NCI-H128 (cell line): ENCODE data around the gene MRPL51.
A peak's percentile ranks its signal among the peaks of the same experiment; 100 is the strongest.

ENCODE experiments used
- DNase-seq: peaks from one replicate; lab custom pipeline; 2025; ENCODE audit not compliant: unreplicated experiment; lab: John Stamatoyannopoulos, UW

The MRPL51 gene

GRCh38 chr12:6462234-6462995 is 30.6 kb downstream of the MRPL51 start:
- DNase-seq, result no peak

DNA sequence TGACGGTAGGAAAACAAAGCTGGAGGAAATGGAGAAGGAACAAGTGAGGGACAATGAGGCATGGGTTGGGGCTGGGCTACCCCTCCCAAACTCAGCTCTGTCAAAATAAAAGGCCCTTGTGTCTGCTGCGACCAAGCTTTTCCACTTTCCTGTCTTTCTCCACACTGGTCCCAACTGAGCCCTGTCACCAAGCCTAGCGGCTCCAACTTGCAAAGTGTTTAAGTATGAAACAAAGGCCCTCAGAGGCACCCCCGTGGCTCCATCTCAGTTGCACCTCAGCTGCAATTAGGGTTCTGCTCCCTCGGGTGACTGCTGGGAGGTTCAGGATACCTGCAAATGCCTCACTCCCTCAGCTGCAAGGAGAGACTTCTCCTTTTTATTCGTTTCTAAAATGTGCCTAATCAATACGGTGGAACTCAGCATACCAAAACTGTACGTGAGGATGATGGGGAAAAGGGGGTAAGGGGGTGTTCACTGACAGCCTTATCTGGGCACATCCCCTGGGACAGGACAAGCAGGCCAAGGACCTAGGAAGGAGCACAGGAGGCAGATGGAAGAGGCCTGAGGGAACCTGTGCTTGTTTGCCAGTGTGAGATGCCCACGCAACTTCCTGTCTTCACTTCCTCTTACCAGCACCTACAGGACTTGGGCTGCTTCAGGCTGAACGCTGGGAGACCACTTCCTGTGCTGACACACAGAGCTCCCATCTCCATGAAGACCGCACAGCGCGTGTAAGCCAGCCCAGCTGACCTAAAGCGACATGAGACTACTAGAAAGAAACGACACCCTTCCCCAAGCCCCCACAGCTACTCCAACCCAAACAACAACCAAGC is 31.4 kb downstream of the MRPL51 start:
- no peak for DNase-seq

DNA sequence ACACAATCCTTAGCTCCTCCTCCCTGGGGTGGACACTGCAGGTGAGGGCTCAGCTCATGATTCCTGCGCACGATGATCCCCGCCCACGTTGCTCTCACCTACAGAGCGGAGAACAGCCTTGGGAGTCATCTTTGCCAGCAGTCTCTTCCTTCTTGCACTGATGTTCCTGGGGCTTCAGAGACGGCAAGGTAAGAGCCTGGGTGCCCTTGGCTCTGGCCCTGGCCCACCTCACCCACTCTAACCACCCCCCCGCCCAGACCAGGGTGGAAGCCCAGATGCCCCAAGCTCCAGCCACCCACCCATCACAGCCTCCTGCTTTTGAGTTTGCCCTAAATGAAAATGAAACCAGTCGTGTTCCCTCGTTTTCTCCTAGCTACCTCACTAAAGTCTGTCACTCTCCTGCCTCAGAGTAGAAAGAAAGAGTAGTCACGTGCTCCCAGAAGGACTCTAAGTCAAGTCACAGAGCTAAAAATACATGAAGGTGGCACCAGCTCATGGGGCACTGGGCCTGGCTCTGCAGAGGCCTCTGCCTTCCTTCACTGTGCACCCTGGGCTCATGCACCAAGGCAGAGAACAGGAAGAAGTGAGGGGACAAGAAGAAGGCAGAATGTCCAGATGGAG is 32.2 kb downstream of the MRPL51 start:
- DNase-seq, result no peak

DNA sequence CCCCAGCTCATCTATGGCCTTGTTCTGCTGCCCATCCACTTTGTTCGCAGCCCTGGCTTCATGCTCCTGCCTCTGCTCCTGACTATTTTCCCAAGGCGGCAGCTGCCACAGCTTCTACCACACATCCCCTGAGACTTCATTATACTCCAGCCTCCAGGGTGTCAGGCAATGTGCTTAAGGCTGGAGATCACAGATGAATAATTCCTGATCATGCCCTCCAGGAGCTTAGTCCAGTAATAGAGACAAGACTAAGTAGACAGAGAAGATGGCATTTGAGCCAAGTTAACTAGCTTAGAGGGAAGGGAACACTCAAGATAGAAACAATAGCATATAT is 34.1 kb downstream of the MRPL51 start:
- DNase-seq, result no peak

DNA sequence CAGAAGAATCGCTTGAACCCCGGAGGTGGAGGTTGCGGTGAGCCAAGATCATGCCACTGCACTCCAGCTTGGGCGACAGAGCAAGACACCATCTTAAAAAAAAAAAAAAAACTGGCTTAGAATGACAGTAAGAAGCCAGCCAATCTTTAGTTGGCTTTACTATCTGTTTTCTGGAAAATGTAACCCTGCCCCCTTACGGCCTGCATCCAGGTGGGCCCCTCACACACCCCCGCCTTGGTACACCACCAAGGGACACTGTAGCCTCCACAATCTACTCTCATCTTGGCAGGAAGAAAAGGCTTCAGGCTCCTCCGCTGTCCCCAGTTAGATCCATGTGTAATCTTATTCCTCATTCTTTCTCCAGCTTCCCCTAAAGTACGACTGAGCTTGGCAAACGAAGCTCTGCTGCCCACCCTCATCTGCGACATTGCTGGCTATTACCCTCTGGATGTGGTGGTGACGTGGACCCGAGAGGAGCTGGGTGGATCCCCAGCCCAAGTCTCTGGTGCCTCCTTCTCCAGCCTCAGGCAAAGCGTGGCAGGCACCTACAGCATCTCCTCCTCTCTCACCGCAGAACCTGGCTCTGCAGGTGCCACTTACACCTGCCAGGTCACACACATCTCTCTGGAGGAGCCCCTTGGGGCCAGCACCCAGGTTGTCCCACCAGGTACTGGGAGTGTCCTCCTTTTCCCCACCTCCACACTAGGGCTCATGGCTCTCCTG is 34.6 kb downstream of the MRPL51 start:
- DNase-seq, result no peak

- DNase-seq, result no peak
Measured at GRCh38 chr12:6457220-6457945, 35.7 kb downstream of the MRPL51 start.

- no peak for DNase-seq
Measured at GRCh38 chr12:6452944-6453630, 40.0 kb downstream of the MRPL51 start.

DNA sequence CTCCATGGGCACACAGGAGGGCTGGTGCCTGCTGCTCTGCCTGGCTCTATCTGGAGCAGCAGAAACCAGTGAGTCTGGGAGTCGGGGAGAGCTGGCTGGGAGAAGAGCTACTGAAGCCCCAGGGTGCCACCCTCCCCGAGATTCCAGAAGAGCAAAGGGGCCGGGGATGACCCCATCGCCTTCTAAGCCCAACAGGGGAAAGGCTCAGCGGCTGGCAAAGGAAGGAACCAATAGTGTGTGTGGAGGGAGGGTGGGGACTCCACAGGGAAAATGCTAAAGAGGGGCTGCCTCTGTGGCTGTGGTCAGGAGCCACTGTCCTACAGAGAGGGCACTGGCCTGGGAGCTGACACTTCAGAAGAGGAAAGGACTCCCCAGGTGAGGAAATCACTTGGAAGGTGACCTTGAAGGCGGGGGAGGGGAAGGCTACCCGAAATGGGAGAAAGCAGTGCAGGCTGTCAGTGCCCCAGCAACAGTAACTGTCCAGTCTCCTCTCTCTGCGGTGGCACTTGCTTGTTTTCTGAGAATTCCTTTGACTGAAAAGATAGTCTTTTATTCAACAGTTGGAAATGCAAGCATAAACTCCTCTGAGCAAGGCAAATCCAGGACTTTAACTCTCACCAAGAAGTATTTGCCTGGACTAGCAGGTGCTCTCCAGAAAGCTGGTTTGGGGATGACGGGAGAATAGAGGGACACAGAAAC is 40.7 kb downstream of the MRPL51 start:
- DNase-seq, result peak; percentile 15

- peak; percentile 88 for DNase-seq
Measured at GRCh38 chr12:6451348-6452244, 41.5 kb downstream of the MRPL51 start, which contains the start of gene TAPBPL. Gene TAPBPL, plus strand, starts transcription at chr12:6452042. Its CDS starts 207 bp downstream, at chr12:6452249.

DNA sequence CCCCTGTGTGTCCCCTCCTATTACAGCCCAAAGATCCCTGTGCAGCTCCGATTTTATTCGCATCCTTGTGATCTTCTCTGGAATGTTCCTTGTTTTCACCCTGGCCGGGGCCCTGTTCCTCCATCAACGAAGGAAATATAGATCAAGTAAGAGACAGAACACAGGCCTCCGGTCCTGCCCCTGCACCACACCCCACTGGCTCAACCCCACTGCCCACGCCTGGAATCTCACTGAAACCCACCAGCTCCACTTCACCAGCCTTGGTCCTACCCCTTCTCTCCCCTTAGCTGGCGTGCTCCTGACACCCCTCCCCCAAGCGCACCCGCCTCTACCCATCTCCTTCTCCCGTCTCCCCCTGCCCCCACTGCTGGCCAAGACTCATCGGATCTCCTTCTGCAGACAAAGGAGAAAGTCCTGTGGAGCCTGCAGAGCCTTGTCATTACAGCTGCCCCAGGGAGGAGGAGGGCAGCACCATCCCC is 42.2 kb downstream of the MRPL51 start:
- DNase-seq, result no peak

DNA sequence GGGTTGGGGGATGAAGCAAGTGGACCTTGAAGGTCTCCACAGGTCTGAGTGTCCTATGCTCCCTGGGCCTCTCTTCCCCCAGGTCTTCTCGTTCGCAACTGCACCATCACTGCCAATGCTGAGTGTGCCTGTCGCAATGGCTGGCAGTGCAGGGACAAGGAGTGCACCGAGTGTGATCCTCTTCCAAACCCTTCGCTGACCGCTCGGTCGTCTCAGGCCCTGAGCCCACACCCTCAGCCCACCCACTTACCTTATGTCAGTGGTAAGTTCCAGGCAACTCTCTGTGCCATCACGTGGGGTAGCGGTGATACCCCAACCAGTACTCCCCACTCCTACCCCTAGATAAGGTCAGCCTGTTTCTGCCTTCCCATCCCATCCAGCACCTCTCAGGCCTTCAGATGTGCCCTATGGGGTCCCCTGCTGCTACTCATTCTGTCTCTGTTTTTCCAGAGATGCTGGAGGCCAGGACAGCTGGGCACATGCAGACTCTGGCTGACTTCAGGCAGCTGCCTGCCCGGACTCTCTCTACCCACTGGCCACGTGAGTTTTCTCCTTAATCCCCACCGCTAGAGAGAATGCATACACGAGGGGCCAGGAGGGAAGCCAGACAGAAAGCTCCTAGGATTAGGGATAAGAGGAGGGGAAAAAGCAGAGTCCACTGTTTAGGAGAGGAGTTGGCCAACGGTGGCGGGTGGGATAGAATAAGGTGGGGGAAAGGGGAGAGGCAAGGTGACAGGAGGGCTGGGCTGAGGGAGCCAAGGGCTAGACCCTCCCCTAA is 42.8 kb downstream of the MRPL51 start:
- no peak for DNase-seq

DNA sequence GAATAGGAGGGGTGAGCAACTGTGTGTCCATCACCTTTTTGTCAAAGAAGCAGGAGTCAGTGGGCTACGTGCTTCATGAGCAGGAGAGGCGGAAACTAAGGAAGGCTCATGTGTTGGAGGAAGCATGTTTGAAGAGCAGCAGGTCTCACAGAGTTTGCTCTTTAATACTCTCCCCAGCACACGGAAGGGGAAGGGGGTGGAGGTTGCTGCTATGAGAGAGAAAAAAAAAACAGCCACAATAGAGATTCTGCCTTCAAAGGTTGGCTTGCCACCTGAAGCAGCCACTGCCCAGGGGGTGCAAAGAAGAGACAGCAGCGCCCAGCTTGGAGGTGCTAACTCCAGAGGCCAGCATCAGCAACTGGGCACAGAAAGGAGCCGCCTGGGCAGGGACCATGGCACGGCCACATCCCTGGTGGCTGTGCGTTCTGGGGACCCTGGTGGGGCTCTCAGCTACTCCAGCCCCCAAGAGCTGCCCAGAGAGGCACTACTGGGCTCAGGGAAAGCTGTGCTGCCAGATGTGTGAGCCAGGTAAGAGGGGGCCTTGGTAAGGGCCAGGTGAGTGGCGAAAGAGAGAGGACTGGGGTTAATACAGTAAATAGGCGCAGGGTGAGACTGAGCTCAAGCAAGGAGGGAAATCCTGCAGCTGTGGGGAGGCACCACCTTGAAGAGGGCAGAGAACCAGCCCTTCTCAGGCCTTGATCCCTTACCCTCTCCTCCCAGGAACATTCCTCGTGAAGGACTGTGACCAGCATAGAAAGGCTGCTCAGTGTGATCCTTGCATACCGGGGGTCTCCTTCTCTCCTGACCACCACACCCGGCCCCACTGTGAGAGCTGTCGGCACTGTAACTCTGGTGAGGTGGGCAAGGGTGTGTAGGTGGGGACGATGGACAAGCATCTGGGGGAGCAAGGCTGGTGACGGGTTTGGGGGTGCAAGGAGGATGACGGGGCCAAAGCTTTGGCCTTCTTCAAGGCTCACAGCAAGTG is 48.1 kb downstream of the MRPL51 start, which contains the start of gene CD27:
TSS of gene CD27 (plus strand) at position 252 of the 985 bp plus-strand sequence. CDS start at position 393, 141 bp downstream.
- no peak for DNase-seq

GRCh38 chr12:6444031-6444430 is 49.0 kb downstream of the MRPL51 start:
- DNase-seq, result no peak

DNA sequence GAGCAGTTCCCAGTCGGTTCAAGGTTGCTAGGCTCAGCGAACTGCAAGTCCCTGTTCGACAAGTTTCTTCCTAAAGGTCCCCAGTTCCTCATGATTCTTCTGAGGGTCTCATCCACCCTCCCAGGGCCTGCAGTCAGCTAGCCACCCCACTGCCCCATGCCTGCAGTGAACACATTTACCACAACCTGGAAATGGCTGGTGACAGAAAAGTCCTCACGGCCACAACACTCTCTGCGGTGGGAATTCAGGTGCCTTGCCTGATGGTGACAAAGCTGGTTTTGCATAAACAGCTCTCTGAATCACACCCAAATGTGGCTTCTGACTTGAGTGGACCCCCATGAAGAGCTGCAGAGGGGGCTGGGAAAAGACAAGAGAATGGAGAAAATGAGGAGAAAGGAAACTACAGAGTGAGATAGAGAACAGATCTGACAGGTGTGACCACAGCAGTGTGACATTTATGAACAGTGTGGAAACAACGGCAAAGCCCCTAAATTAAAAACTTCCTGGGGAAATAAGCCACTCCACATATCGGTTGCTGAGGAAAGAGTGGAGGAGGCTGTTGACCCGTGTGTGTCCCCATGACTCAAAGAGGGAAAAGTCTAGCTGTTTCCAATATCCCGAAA is 49.6 kb downstream of the MRPL51 start:
- DNase-seq, result no peak

GRCh38 chr12:6442836-6443235 is 50.2 kb downstream of the MRPL51 start:
- no peak for DNase-seq
